CD4-positive, alpha-beta T cell (primary cell): ENCODE measurements around the gene PPBP. TPM values are rescaled to one million over a fixed set of nuclear protein-coding genes. Genes with fewer than 3 reads are reported as not detected.

Source experiments
- ATAC-seq: fragments of 200-7000 bp; cut with Tn5 transposase; one replicate; pipeline ENCODE4 v1.10.0; 2022; ENCODE audit warnings: mild to moderate bottlenecking; ENCODE audit not compliant: poor library complexity
- CTCF ChIA-PET: fragments of 350-600 bp; sonication (Branson Sonifier 250); formaldehyde crosslinking; loops from one replicate; lab custom pipeline; 2021; ENCODE audit warnings: antibody characterized with exemption, inconsistent platforms; lab: Charles Lee
- POLR2A ChIA-PET: fragments of 350-600 bp; sonication (Branson Sonifier 250); formaldehyde crosslinking; loops from one replicate; lab custom pipeline; 2021; ENCODE audit warnings: antibody characterized with exemption, inconsistent platforms; lab: Charles Lee
- DNase-seq, 14 experiments: peaks; one replicate each; pipeline ENCODE4 v3.0.0-alpha.2; 2013 to 2020; ENCODE audit warnings: mixed read lengths in 2 of 14
- H3K27ac ChIP-seq, 2 donors: one replicate each; pipeline versions ENCODE4 v1.5.1 to v1.7.0; 2013; ENCODE audit warnings: low read length in 2 of 2, low read depth in 1 of 2, mild to moderate bottlenecking in 1 of 2
- H3K27me3 ChIP-seq, 2 experiments: 1 replicate in 1 of 2; 2 replicates in 1 of 2; pipeline versions ENCODE4 v1.6.1 to v1.7.0; 2013; ENCODE audit warnings: low read length in 2 of 2, control low read depth in 1 of 2, mild to moderate bottlenecking in 1 of 2, moderate library complexity in 1 of 2; ENCODE audit not compliant: insufficient read depth in 2 of 2, control insufficient read depth in 1 of 2
- H3K36me3 ChIP-seq: one replicate; pipeline ENCODE4 v1.6.1; 2013; ENCODE audit warnings: low read length, control low read depth; ENCODE audit not compliant: insufficient read depth
- H3K4me1 ChIP-seq: one replicate; pipeline ENCODE4 v1.6.1; 2013; ENCODE audit warnings: low read length, control low read depth; ENCODE audit not compliant: insufficient read depth
- H3K4me3 ChIP-seq: one replicate; pipeline ENCODE4 v1.5.1; 2013; ENCODE audit warnings: mild to moderate bottlenecking, low read length, moderate library complexity
- H3K9me3 ChIP-seq, 2 experiments: 1 replicate in 1 of 2; 2 replicates in 1 of 2; pipeline versions ENCODE4 v1.6.1 to v1.7.0; 2013; ENCODE audit warnings: low read length in 2 of 2, mild to moderate bottlenecking in 2 of 2, control low read depth in 1 of 2, moderate library complexity in 1 of 2; ENCODE audit not compliant: control insufficient read depth in 1 of 2, insufficient read depth in 1 of 2
- H3K27ac Mint-ChIP-seq: one replicate; pipeline ENCODE4 v1.8.0; 2020; ENCODE audit warnings: mixed read lengths
- H3K27me3 Mint-ChIP-seq: one replicate; pipeline ENCODE4 v1.8.0; 2021; ENCODE audit warnings: mixed read lengths
- H3K36me3 Mint-ChIP-seq: one replicate; pipeline ENCODE4 v1.8.0; 2021; ENCODE audit warnings: low read depth, mixed read lengths
- H3K4me1 Mint-ChIP-seq: one replicate; pipeline ENCODE4 v1.8.0; 2021; ENCODE audit warnings: low read depth, mixed read lengths
- H3K4me3 Mint-ChIP-seq: one replicate; pipeline ENCODE4 v1.8.0; 2020; ENCODE audit warnings: mild to moderate bottlenecking, mixed read lengths
- H3K9me3 Mint-ChIP-seq: one replicate; pipeline ENCODE4 v1.8.0; 2020; ENCODE audit warnings: mixed read lengths
- CTCF ChIP-seq: fragments of 200-600 bp; IDR thresholded peaks from one replicate; pipeline ENCODE4 v1.8.0; 2022; ENCODE audit warnings: antibody characterized with exemption, mild to moderate bottlenecking
- intact Hi-C, 2 experiments: fragments of 100-400 bp; cut with DNase I in 1 of 2; cut with micrococcal nuclease in 1 of 2; formaldehyde crosslinking; loops; one replicate each; pipeline versions ENCODE4 v1.15.1 to v1.9.0; 2023 to 2025; cut with DNase I, micrococcal nuclease
- total RNA-seq, 174 experiments: library from RNA in 2 of 174; stranded (reverse) in 2 of 174; gene quantifications; one replicate each; pipeline ENCODE4 v1.2.3 and lab custom pipeline; 2021 to 2026

Gene PPBP
- total RNA-seq, 2 experiments from 2014 or later, result 0.52 to 0.95 TPM

- ATAC-seq, result no peak
- intact Hi-C loops, result no loop called here
Measured at GRCh38 chr4:74032064-74032463, 44.1 kb upstream of the PPBP start.

GRCh38 chr4:74031576-74031975 is 43.6 kb upstream of the PPBP start:
- POLR2A ChIA-PET, result no interaction called here
- no peak overlapping the region for H3K4me3 ChIP-seq
- Mint-ChIP-seq H3K9me3 (no peaks in the 10 kb centered on the region), H3K4me1 (no peaks in the 10 kb centered on the region), H3K27ac (no peak overlapping the region), H3K4me3 (no peak overlapping the region), H3K36me3 (no peaks in the 10 kb centered on the region), H3K27me3 (peaks cover 10% of the 10 kb centered on the region)
- no peaks in the 10 kb centered on the region for H3K27me3 ChIP-seq
- no peaks in the 10 kb centered on the region for H3K9me3 ChIP-seq
- H3K36me3 ChIP-seq, result no peaks in the 10 kb centered on the region
- DNase-seq, result no peak
- CTCF ChIA-PET, result interaction anchor here (0.6 kb wide), 1 partner anchor 791 kb away, joined by 3 read pairs; no protein-coding TSS in a partner anchor
- H3K27ac ChIP-seq, result no peak overlapping the region
- no peaks in the 10 kb centered on the region for H3K4me1 ChIP-seq
- no peak for ATAC-seq
- TF ChIP-seq CTCF, result no peak
- intact Hi-C loops, result no loop called here

More at GRCh38 chr4:74032064-74032463, 44.1 kb upstream of the PPBP start:
- Histone ChIP-seq H3K4me1 (no peaks in the 10 kb centered on the region), H3K36me3 (no peaks in the 10 kb centered on the region), H3K27ac (no peak overlapping the region), H3K9me3 (no peaks in the 10 kb centered on the region), H3K4me3 (no peak overlapping the region), H3K27me3 (peaks cover 0 to under 1% of the 10 kb centered on the region in 2 experiments)
- TF ChIP-seq CTCF, result no peak
- Mint-ChIP-seq H3K4me3 (no peak overlapping the region), H3K36me3 (no peaks in the 10 kb centered on the region), H3K9me3 (no peaks in the 10 kb centered on the region), H3K4me1 (no peaks in the 10 kb centered on the region), H3K27ac (no peak overlapping the region), H3K27me3 (peaks cover 13% of the 10 kb centered on the region)
- ChIA-PET POLR2A (no interaction called here), CTCF (interaction anchor here (0.6 kb wide), 1 partner anchor 792 kb away, joined by 3 read pairs; no protein-coding TSS in a partner anchor)
- no peak for DNase-seq

- no peak overlapping the region for H3K4me3 ChIP-seq
- no peak overlapping the region for H3K27ac ChIP-seq
- H3K9me3 ChIP-seq, result peaks cover 0 to 4% of the 10 kb centered on the region in 2 experiments
- H3K4me1 Mint-ChIP-seq, result no peaks in the 10 kb centered on the region
- DNase-seq (no peak), ATAC-seq (no peak)
- POLR2A ChIA-PET, result no interaction called here
- intact Hi-C loops, result no loop called here
- no peak overlapping the region for H3K27ac Mint-ChIP-seq
- no peaks in the 10 kb centered on the region for H3K36me3 ChIP-seq
- peaks cover 3% of the 10 kb centered on the region for H3K9me3 Mint-ChIP-seq
- H3K4me3 Mint-ChIP-seq, result no peak overlapping the region
- H3K27me3 ChIP-seq, result no peaks in the 10 kb centered on the region
- peaks cover 6% of the 10 kb centered on the region for H3K27me3 Mint-ChIP-seq
- CTCF ChIA-PET, result no interaction called here
- no peak for TF ChIP-seq CTCF
- H3K36me3 Mint-ChIP-seq, result no peaks in the 10 kb centered on the region
- no peaks in the 10 kb centered on the region for H3K4me1 ChIP-seq
Measured at GRCh38 chr4:74030285-74030684, 42.3 kb upstream of the PPBP start.
